SK-N-SH treated with all-trans-retinoic acid at 6 μM for 48 hours (cell line): ENCODE measurements around the gene ZNF239.

Experiments
- GLIS3 ChIP-seq: fragments of 250-450 bp; sonication (Bioruptor Pico); IDR thresholded peaks from 2 replicates; pipeline ENCODE4 v1.5.0; 2020; ENCODE audit warnings: mild to moderate bottlenecking, moderate library complexity
- OSR1 ChIP-seq: fragments of 250-450 bp; sonication (Bioruptor Pico); IDR thresholded peaks from 2 replicates; pipeline ENCODE4 v1.8.0; 2022; ENCODE audit warnings: moderate library complexity, mild to moderate bottlenecking, inconsistent platforms
- PATZ1 ChIP-seq: fragments of 250-450 bp; sonication (Bioruptor Pico); IDR thresholded peaks from 2 replicates; pipeline ENCODE4 v1.8.0; 2020; ENCODE audit warnings: mild to moderate bottlenecking, moderate library complexity, borderline replicate concordance
- ZC3H10 ChIP-seq: fragments of 250-450 bp; sonication (Bioruptor Pico); IDR thresholded peaks from 2 replicates; pipeline ENCODE4 v1.5.1; 2021; ENCODE audit warnings: mild to moderate bottlenecking, moderate library complexity
- ZFP3 ChIP-seq: fragments of 250-450 bp; sonication (Bioruptor Pico); IDR thresholded peaks from 2 replicates; pipeline ENCODE4 v1.5.0; 2020; ENCODE audit warnings: mild to moderate bottlenecking, moderate library complexity

GRCh38 chr10:43606323-43607198 is 32.1 kb upstream of the ZNF239 start, which contains the start of gene ZNF485:
- TF ChIP-seq ZC3H10 (CRISPR knock-in tag) (no peak), ZFP3 (no peak), OSR1 (CRISPR knock-in tag) (no peak), GLIS3 (CRISPR knock-in tag) (0 out of 2 replicates have a peak, but pooled peaks have one; percentile 36), PATZ1 (CRISPR knock-in tag) (no peak)
